HepG2 (cell line): Measurements from ENCODE around the gene TRIM74. TPM values are rescaled to one million over a fixed set of nuclear protein-coding genes. Genes with fewer than 3 reads are reported as not detected.

Experiments used
- AGO1 ChIP-seq: fragments of 200-400 bp; formaldehyde crosslinking; IDR thresholded peaks from 2 replicates; pipeline ENCODE4 v1.6.1; 2017; ENCODE audit warnings: mild to moderate bottlenecking, low read depth, low read length, moderate library complexity; ENCODE audit not compliant: poor library complexity, severe bottlenecking
- CBFB ChIP-seq: sonication (generic); formaldehyde crosslinking; IDR thresholded peaks from 2 replicates; pipeline ENCODE4 v1.4.0; 2020; ENCODE audit warnings: missing genetic modification reagents
- CREBL2 ChIP-seq: sonication (generic); formaldehyde crosslinking; IDR thresholded peaks from 2 replicates; pipeline ENCODE4 v1.8.1; 2023; ENCODE audit warnings: missing genetic modification reagents, mild to moderate bottlenecking, borderline replicate concordance
- GZF1 ChIP-seq: sonication (generic); formaldehyde crosslinking; IDR thresholded peaks from 2 replicates; pipeline ENCODE4 v1.5.1; 2020; ENCODE audit warnings: mild to moderate bottlenecking, missing genetic modification reagents
- HDAC2 ChIP-seq: sonication (generic); formaldehyde crosslinking; IDR thresholded peaks from 2 replicates; pipeline ENCODE4 v1.4.0; 2020; ENCODE audit warnings: missing genetic modification reagents
- IRF2 ChIP-seq: IDR thresholded peaks from 2 replicates; pipeline ENCODE4 v1.6.1; 2018; ENCODE audit warnings: missing genetic modification reagents, missing compliant biosample characterization
- KAT2B ChIP-seq: fragments of 150-350 bp; IDR thresholded peaks from 2 replicates; pipeline ENCODE4 v1.6.1; 2014; ENCODE audit warnings: low read depth, low read length, borderline replicate concordance
- MED1 ChIP-seq: sonication (generic); formaldehyde crosslinking; IDR thresholded peaks from 2 replicates; pipeline ENCODE4 v1.4.0; 2020; ENCODE audit warnings: missing genetic modification reagents
- MXD3 ChIP-seq: IDR thresholded peaks from 2 replicates; pipeline ENCODE4 v1.6.1; 2016; ENCODE audit warnings: mild to moderate bottlenecking, missing biosample characterization, missing genetic modification reagents
- NR2F1 ChIP-seq, 2 experiments: fragments of 450-650 bp in 1 of 2; formaldehyde crosslinking in 1 of 2; IDR thresholded peaks; 2 replicates each; pipeline versions ENCODE4 v1.5.0 to v1.6.1; 2016 to 2020; ENCODE audit warnings: mild to moderate bottlenecking in 1 of 2, missing compliant biosample characterization in 1 of 2, missing genetic modification reagents in 1 of 2, moderate library complexity in 1 of 2
- RAD51 ChIP-seq: fragments of 450-650 bp; IDR thresholded peaks from 2 replicates; pipeline ENCODE4 v1.6.1; 2016; ENCODE audit warnings: borderline replicate concordance
- SMYD3 ChIP-seq: sonication (generic); formaldehyde crosslinking; IDR thresholded peaks from 2 replicates; pipeline ENCODE4 v1.8.1; 2023; ENCODE audit warnings: mild to moderate bottlenecking, missing genetic modification reagents
- SYNCRIP ChIP-seq: fragments of 200-400 bp; formaldehyde crosslinking; IDR thresholded peaks from 2 replicates; pipeline ENCODE4 v1.6.1; 2018; ENCODE audit warnings: mild to moderate bottlenecking, low read depth, low read length; ENCODE audit not compliant: insufficient read depth
- TEAD2 ChIP-seq: sonication (generic); formaldehyde crosslinking; IDR thresholded peaks from 2 replicates; pipeline ENCODE4 v1.9.0; 2021; ENCODE audit warnings: missing genetic modification reagents
- TGIF2 ChIP-seq: IDR thresholded peaks from 2 replicates; pipeline ENCODE4 v1.6.1; 2016; ENCODE audit warnings: control low read depth, missing compliant biosample characterization
- THRA ChIP-seq: sonication (generic); formaldehyde crosslinking; IDR thresholded peaks from 2 replicates; pipeline ENCODE4 v1.4.0; 2020; ENCODE audit warnings: missing genetic modification reagents, borderline replicate concordance
- TRIM22 ChIP-seq: fragments of 450-650 bp; IDR thresholded peaks from 2 replicates; pipeline ENCODE4 v1.6.1; 2017
- ZHX1 ChIP-seq: sonication (generic); formaldehyde crosslinking; IDR thresholded peaks from 2 replicates; pipeline ENCODE4 v1.8.1; 2022; ENCODE audit warnings: low read depth, mild to moderate bottlenecking, missing genetic modification reagents
- ZNF143 ChIP-seq: sonication (generic); formaldehyde crosslinking; IDR thresholded peaks from 2 replicates; pipeline ENCODE4 v1.4.0; 2020; ENCODE audit warnings: missing genetic modification reagents
- ZNF230 ChIP-seq: sonication (generic); formaldehyde crosslinking; IDR thresholded peaks from 2 replicates; pipeline ENCODE4 v1.4.0; 2020; ENCODE audit warnings: mild to moderate bottlenecking, missing genetic modification reagents
- ZNF331 ChIP-seq: sonication (generic); formaldehyde crosslinking; IDR thresholded peaks from 2 replicates; pipeline ENCODE4 v1.4.0; 2020; ENCODE audit warnings: missing genetic modification reagents
- ZNF614 ChIP-seq: IDR thresholded peaks from 2 replicates; pipeline ENCODE4 v1.6.1; 2018; ENCODE audit warnings: missing biosample characterization, missing genetic modification reagents, inconsistent platforms, borderline replicate concordance
- ZNF883 ChIP-seq: sonication (generic); formaldehyde crosslinking; IDR thresholded peaks from 2 replicates; pipeline ENCODE4 v1.5.1; 2020; ENCODE audit warnings: mild to moderate bottlenecking, missing genetic modification reagents; ENCODE audit errors: not compliant biosample characterization
- ZSCAN21 ChIP-seq: sonication (generic); formaldehyde crosslinking; IDR thresholded peaks from 2 replicates; pipeline ENCODE4 v1.8.0; 2022; ENCODE audit warnings: mild to moderate bottlenecking, missing genetic modification reagents, moderate library complexity, borderline replicate concordance
- polyA plus RNA-seq, 8 experiments: library from polyadenylated mRNA; depleted of rRNA in 3 of 8; stranded (reverse) in 7 of 8; unstranded in 1 of 8; fragments of >200 nt; fragmentation: Illumina TruSeq in 4 of 8; extraction: Trizol in 4 of 8; gene quantifications; 2 replicates each; pipeline versions ENCODE4 v1.2.1 to v1.2.3, GENCODE V29; 2011 to 2016; ENCODE audit warnings: low read depth in 4 of 8, missing spikeins in 1 of 8, mixed read lengths in 1 of 8; ENCODE audit not compliant: insufficient read depth in 1 of 8
- total RNA-seq, 5 experiments: library from RNA; depleted of rRNA; stranded (reverse); fragments of >200 nt; fragmentation: Illumina TruSeq; extraction: Trizol; gene quantifications; 2 replicates each; pipeline ENCODE4 v1.2.3, GENCODE V29; 2016; ENCODE audit warnings: low read depth in 1 of 5

The TRIM74 gene
- total and polyA plus RNA-seq, 2 of the 13 experiments (the other 11 are each of a cell fraction or from before 2014, with no cell fraction given): 0.51 to 1.4 TPM

- no peak for TF ChIP-seq THRA (CRISPR knock-in tag)
- peak; percentile 84 for TF ChIP-seq IRF2 (CRISPR knock-in tag)
- TF ChIP-seq TRIM22: no peak
- TF ChIP-seq ZNF143 (CRISPR knock-in tag): peak; percentile 91
- TF ChIP-seq NR2F1 (CRISPR knock-in tag; IDR thresholded peaks at IDR 0.05): no peak
- TF ChIP-seq KAT2B: no peak
- no peak for TF ChIP-seq RAD51
- TF ChIP-seq SYNCRIP: no peak
- TF ChIP-seq ZHX1: peak; percentile 93
- no peak for TF ChIP-seq SMYD3 (CRISPR knock-in tag)
- no peak for TF ChIP-seq ZNF230 (CRISPR knock-in tag)
- no peak for TF ChIP-seq ZNF883 (CRISPR knock-in tag)
- peak; percentile 85 for TF ChIP-seq MXD3
- no peak for TF ChIP-seq GZF1 (CRISPR knock-in tag)
- no peak for TF ChIP-seq CREBL2
- TF ChIP-seq CBFB (CRISPR knock-in tag): no peak; the same call in 1 of the 2 replicates
- TF ChIP-seq TEAD2: no peak
- no peak for TF ChIP-seq ZNF614 (CRISPR knock-in tag)
- TF ChIP-seq AGO1: peak; percentile 44
- TF ChIP-seq TGIF2 (CRISPR knock-in tag): no peak
- TF ChIP-seq HDAC2 (CRISPR knock-in tag): peak; percentile 63
- peak; percentile 21; the same call in 1 of the 2 replicates for TF ChIP-seq ZSCAN21 (CRISPR knock-in tag)
- peak; percentile 44 for TF ChIP-seq MED1 (CRISPR knock-in tag)
- TF ChIP-seq ZNF331 (CRISPR knock-in tag): peak; percentile 61
These were observed 44.3 kb downstream of the TRIM74 start, which contains the start of gene POM121 (continued) for GRCh38 chr7:72924733-72925545.
